ENCODE data around the gene FECH.
"Not testable (repeated sequence)": the region's sequence is repeated elsewhere in the genome, so short reads cannot be mapped to it uniquely, and the experiment has no call there.

FECH gene

GRCh38 chr18:57586251-57587049 lies at the start of gene FECH:
FECH (minus strand) TSS chr18:57586702; CDS start chr18:57586620, 82 bp downstream.
- peak; percentile 55 for DNase-seq (ENCODE audit: low spot score)

- DNase-seq (ENCODE audit: low spot score) = no peak
Measured at GRCh38 chr18:57635003-57635822, 48.7 kb upstream of the FECH start.

- DNase-seq (ENCODE audit: low spot score) = no peak
Measured at GRCh38 chr18:57631697-57632096, 45.2 kb upstream of the FECH start.

GRCh38 chr18:57630754-57631595 lies 44.5 kb upstream of the FECH start:
- DNase-seq (ENCODE audit: low spot score) = no peak

GRCh38 chr18:57630002-57630753 lies 43.7 kb upstream of the FECH start:
- peak; percentile 96 for DNase-seq (ENCODE audit: low spot score)

- DNase-seq (ENCODE audit: low spot score) = no peak
Measured at GRCh38 chr18:57629422-57629821, 42.9 kb upstream of the FECH start.

- no peak for DNase-seq (ENCODE audit: low spot score)
Measured at GRCh38 chr18:57627488-57627887, 41.0 kb upstream of the FECH start.

- DNase-seq (ENCODE audit: low spot score) = no peak
Measured at GRCh38 chr18:57624988-57625387, 38.5 kb upstream of the FECH start.

GRCh38 chr18:57621246-57621604 lies 34.7 kb upstream of the FECH start:
- peak; percentile 8 for DNase-seq (ENCODE audit: low spot score)

- DNase-seq (ENCODE audit: low spot score) = no peak
Measured at GRCh38 chr18:57619876-57620275, 33.4 kb upstream of the FECH start.

- no peak for DNase-seq (ENCODE audit: low spot score)
Measured at GRCh38 chr18:57618910-57619309, 32.4 kb upstream of the FECH start.

- DNase-seq (ENCODE audit: low spot score) = no peak
Measured at GRCh38 chr18:57603871-57604270, 17.4 kb upstream of the FECH start.

- DNase-seq (ENCODE audit: low spot score) = no peak
Measured at GRCh38 chr18:57595347-57595746, 8.8 kb upstream of the FECH start.

GRCh38 chr18:57592716-57593115 lies 6.2 kb upstream of the FECH start:
- DNase-seq (ENCODE audit: low spot score) = not testable (repeated sequence)

- DNase-seq (ENCODE audit: low spot score) = no peak
Measured at GRCh38 chr18:57589161-57589560, 2.7 kb upstream of the FECH start.

GRCh38 chr18:57587098-57587661 lies 678 bp upstream of the FECH start:
- DNase-seq (ENCODE audit: low spot score) = no peak

- DNase-seq (ENCODE audit: low spot score) = peak; percentile 34
Measured at GRCh38 chr18:57585855-57586250, 649 bp downstream of the FECH start.

- DNase-seq (ENCODE audit: low spot score) = peak; percentile 33
Measured at GRCh38 chr18:57585421-57585820, 1.1 kb downstream of the FECH start.

GRCh38 chr18:57584444-57584843 lies 2.1 kb downstream of the FECH start:
- DNase-seq (ENCODE audit: low spot score) = no peak

GRCh38 chr18:57583297-57583835 lies 3.1 kb downstream of the FECH start:
- DNase-seq (ENCODE audit: low spot score) = no peak
